Ovary (tissue), 9 donors: ENCODE data around the gene ADK. TPM values are rescaled to one million over a fixed set of nuclear protein-coding genes. Genes with fewer than 3 reads are reported as not detected.

Source experiments
- DNase-seq, 5 donors: peaks; one replicate each; pipeline ENCODE4 v3.0.0-alpha.2; 2019 to 2020
- H3K27ac ChIP-seq, 2 donors: fragments of 200-600 bp; one replicate each; pipeline versions ENCODE4 v1.5.1 to v1.8.0; 2019 to 2022
- H3K27me3 ChIP-seq: fragments of 200-600 bp; one replicate; pipeline ENCODE4 v1.8.0; 2022
- H3K36me3 ChIP-seq: fragments of 200-600 bp; sonication (generic); one replicate; pipeline ENCODE4 v1.5.1; 2019
- H3K4me1 ChIP-seq: one replicate; pipeline ENCODE4 v1.8.1; 2013; ENCODE audit warnings: mild to moderate bottlenecking, moderate library complexity; ENCODE audit not compliant: insufficient read depth
- H3K4me3 ChIP-seq: fragments of 200-600 bp; sonication (generic); one replicate; pipeline ENCODE4 v1.5.1; 2017
- H3K9me3 ChIP-seq, 2 donors: fragments of 200-600 bp in 1 of 2; sonication (generic) in 1 of 2; one replicate each; pipeline versions ENCODE4 v1.5.1 to v1.8.1; 2013 to 2019; ENCODE audit warnings: mild to moderate bottlenecking in 1 of 2, moderate library complexity in 1 of 2
- CTCF ChIP-seq, 3 donors: fragments of 450-650 bp in 2 of 3; fragments of 200-600 bp in 1 of 3; IDR thresholded peaks; one replicate each; pipeline versions ENCODE4 v1.5.1 to v1.8.0; 2016 to 2022; ENCODE audit warnings: antibody characterized with exemption in 3 of 3, mild to moderate bottlenecking in 1 of 3
- EP300 ChIP-seq: sonication (generic); formaldehyde crosslinking; IDR thresholded peaks from one replicate; pipeline ENCODE4 v1.6.1; 2017; ENCODE audit warnings: antibody characterized with exemption
- POLR2A ChIP-seq: fragments of 450-650 bp; IDR thresholded peaks from one replicate; pipeline ENCODE4 v1.6.1; 2017; ENCODE audit warnings: antibody characterized with exemption, mild to moderate bottlenecking, moderate library complexity
- WGBS, 3 donors: extraction: QIAGEN DNeasy Blood & Tissue Kit in 1 of 3; methylation state at CpG; one replicate each; pipeline versions ENCODE4 v1.1.5 to v1.1.7; 2013 to 2017; 5-methylcytosine and 5-hydroxymethylcytosine counted together
- intact Hi-C, 4 donors: fragments of 100-400 bp; cut with DNase I; formaldehyde crosslinking; loops; one replicate each; pipeline versions ENCODE4 v1.11.0 to v1.15.1; 2022 to 2023
- polyA plus RNA-seq, 2 donors: library from polyadenylated mRNA; stranded (reverse); fragments of 200-250 nt in 1 of 2; fragments of 350-450 nt in 1 of 2; fragmentation: Illumina TruSeq in 1 of 2; extraction: RNeasy Lipid Tissue Mini Kit (QIAGEN cat#74804) in 1 of 2; gene quantifications; one replicate each; pipeline ENCODE4 v1.2.3, GENCODE V29; 2013 to 2014
- total RNA-seq, 7 donors: library from RNA; depleted of rRNA in 2 of 7; stranded (reverse); fragments of >200 nt in 2 of 7; fragmentation: NEBNext Ultra II Directional in 3 of 7; extraction: Animal tissue kit (Norgen Biotek cat#: 25700) in 3 of 7; gene quantifications; one replicate each; pipeline versions ENCODE4 v1.1.0 to v1.2.4, GENCODE V29; 2016 to 2023
- donor health status: DM: no; HTN: no; CAD: no; lungs with moderate emphysema.
- donor health status: DM: no; HTN: no; CAD: no.
- donor health status: Bipolar disorder and iron deficiency.
- donor health status: DM: yes; HTN: yes; CAD: no.
- donor health status: DM: no; HTN: no; CAD: no.
- donor health status: DM: yes; HTN: yes; CAD: no.

Gene ADK
- total and polyA plus RNA-seq, 9 donors = 9.4 to 20.4 (median 12.2) TPM

- no peak overlapping the region for H3K27ac ChIP-seq
- H3K36me3 ChIP-seq = no peaks in the 10 kb centered on the region
- H3K4me3 ChIP-seq = no peak overlapping the region
- TF ChIP-seq POLR2A (no peak), CTCF (IDR thresholded peaks at IDR 0.05) (no peak), EP300 (no peak)
- H3K9me3 ChIP-seq = no peaks in the 10 kb centered on the region
- peaks cover 2% of the 10 kb centered on the region for H3K4me1 ChIP-seq
- no peak for DNase-seq
- intact Hi-C loops = no loop called here
- WGBS, 3 donors = 56 to 73% (median 69%) methylated on average over 2 of the region's 2 CpGs
- no peaks in the 10 kb centered on the region for H3K27me3 ChIP-seq
Measured at GRCh38 chr10:74593470-74593869, 442.4 kb downstream of the ADK start.

GRCh38 chr10:74596713-74597112, 445.7 kb downstream of the ADK start:
- Histone ChIP-seq H3K4me1 (peaks cover 2% of the 10 kb centered on the region), H3K27me3 (no peaks in the 10 kb centered on the region), H3K27ac (no peak overlapping the region), H3K36me3 (no peaks in the 10 kb centered on the region), H3K9me3 (no peaks in the 10 kb centered on the region), H3K4me3 (no peak overlapping the region)
- no peak for TF ChIP-seq CTCF (IDR thresholded peaks at IDR 0.05)
- TF ChIP-seq POLR2A = no peak
- TF ChIP-seq EP300 = no peak
- DNase-seq = no peak
- WGBS, 3 donors = 97 to 98% (median 97%) methylated on average over 7 of the region's 7 CpGs
- intact Hi-C loops = no loop called here

GRCh38 chr10:74598891-74599566, 448.0 kb downstream of the ADK start:
- peak overlapping the region; percentile 15 for H3K4me3 ChIP-seq
- H3K36me3 ChIP-seq = no peaks in the 10 kb centered on the region
- no peak for TF ChIP-seq EP300
- intact Hi-C loops = no loop called here
- H3K9me3 ChIP-seq = no peaks in the 10 kb centered on the region
- no peaks in the 10 kb centered on the region for H3K27me3 ChIP-seq
- no peak for DNase-seq
- WGBS, 3 donors = 22 to 41% (median 22%) methylated on average over 5 of the region's 5 CpGs
- peaks cover 2% of the 10 kb centered on the region for H3K4me1 ChIP-seq
- H3K27ac ChIP-seq = peak overlapping the region in 1 of 2 donors; percentile 53

GRCh38 chr10:74599672-74600071, 448.7 kb downstream of the ADK start:
- Histone ChIP-seq H3K9me3 (no peaks in the 10 kb centered on the region), H3K4me1 (peaks cover 2% of the 10 kb centered on the region), H3K36me3 (no peaks in the 10 kb centered on the region), H3K4me3 (no peak overlapping the region), H3K27me3 (no peaks in the 10 kb centered on the region), H3K27ac (peak overlapping the region in 1 of 2 donors; percentile 53)
- intact Hi-C loops = no loop called here
- TF ChIP-seq POLR2A = no peak
- DNase-seq = no peak

GRCh38 chr10:74600170-74600569, 449.1 kb downstream of the ADK start:
- 87 to 92% (median 90%) methylated on average over 2 of the region's 2 CpGs for WGBS, 3 donors
- no peak for TF ChIP-seq CTCF (IDR thresholded peaks at IDR 0.05)
- TF ChIP-seq POLR2A = no peak
- no peak for TF ChIP-seq EP300

More at GRCh38 chr10:74600170-74600569, 449.1 kb downstream of the ADK start:
- H3K36me3 ChIP-seq = no peaks in the 10 kb centered on the region
- no peaks in the 10 kb centered on the region for H3K27me3 ChIP-seq
- no peak for DNase-seq
- no peak overlapping the region for H3K4me3 ChIP-seq
- H3K9me3 ChIP-seq = no peaks in the 10 kb centered on the region
- intact Hi-C loops = no loop called here
- H3K4me1 ChIP-seq = peaks cover 2% of the 10 kb centered on the region
- no peak overlapping the region for H3K27ac ChIP-seq
